ENCODE data around the gene TBC1D5. TPM values are rescaled to one million over a fixed set of nuclear protein-coding genes. Genes with fewer than 3 reads are reported as not detected.

The TBC1D5 gene
- total RNA-seq, 2 donors from 2014 or later = 68.8 to 77.7 TPM

DNA sequence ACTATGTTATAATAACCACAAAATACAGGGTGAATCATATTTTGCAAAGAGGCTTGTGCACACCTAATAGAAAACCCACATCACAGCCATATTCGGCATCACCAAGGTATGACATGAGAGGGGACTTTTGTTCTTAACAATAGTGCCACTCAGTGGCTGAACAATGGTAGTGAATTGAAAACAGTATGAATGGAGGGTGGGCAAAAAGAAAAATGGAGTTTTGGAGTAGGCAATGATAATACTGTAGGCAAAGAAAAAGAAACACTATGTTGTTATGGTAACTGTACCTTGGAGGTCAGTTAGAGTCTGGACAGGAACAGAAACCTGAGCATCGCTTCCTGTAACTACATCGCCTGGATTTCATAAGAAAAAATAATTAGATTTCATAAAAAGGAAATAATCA is 509.0 kb downstream of the TBC1D5 start:
- Mint-ChIP-seq H3K9me3 (no peaks in the 10 kb centered on the region), H3K4me3 (no peak overlapping the region), H3K4me1 (peaks cover 8% of the 10 kb centered on the region), H3K27ac (no peak overlapping the region), H3K27me3 (ENCODE audit: insufficient read depth) (no peaks in the 10 kb centered on the region), H3K36me3 (ENCODE audit: low read depth) (peaks cover 4% of the 10 kb centered on the region)
- Histone ChIP-seq H3K27me3 (ENCODE audit: control insufficient read depth, insufficient read depth, low read length, poor library complexity, severe bottlenecking) (no peaks in the 10 kb centered on the region), H3K4me1 (ENCODE audit: control insufficient read depth, insufficient read depth, low read length) (no peaks in the 10 kb centered on the region), H3K9me3 (ENCODE audit: control insufficient read depth, low read length) (no peaks in the 10 kb centered on the region), H3K27ac (ENCODE audit: low read depth, low read length) (no peak overlapping the region), H3K4me3 (ENCODE audit: low read length) (no peak overlapping the region), H3K9ac (ENCODE audit: extremely low read depth, low read length, poor library complexity, severe bottlenecking) (no peak overlapping the region), H3K36me3 (ENCODE audit: control insufficient read depth, insufficient read depth, low read length) (no peaks in the 10 kb centered on the region)
- DNase-seq = no peak
- TF ChIP-seq, protein P1, sequence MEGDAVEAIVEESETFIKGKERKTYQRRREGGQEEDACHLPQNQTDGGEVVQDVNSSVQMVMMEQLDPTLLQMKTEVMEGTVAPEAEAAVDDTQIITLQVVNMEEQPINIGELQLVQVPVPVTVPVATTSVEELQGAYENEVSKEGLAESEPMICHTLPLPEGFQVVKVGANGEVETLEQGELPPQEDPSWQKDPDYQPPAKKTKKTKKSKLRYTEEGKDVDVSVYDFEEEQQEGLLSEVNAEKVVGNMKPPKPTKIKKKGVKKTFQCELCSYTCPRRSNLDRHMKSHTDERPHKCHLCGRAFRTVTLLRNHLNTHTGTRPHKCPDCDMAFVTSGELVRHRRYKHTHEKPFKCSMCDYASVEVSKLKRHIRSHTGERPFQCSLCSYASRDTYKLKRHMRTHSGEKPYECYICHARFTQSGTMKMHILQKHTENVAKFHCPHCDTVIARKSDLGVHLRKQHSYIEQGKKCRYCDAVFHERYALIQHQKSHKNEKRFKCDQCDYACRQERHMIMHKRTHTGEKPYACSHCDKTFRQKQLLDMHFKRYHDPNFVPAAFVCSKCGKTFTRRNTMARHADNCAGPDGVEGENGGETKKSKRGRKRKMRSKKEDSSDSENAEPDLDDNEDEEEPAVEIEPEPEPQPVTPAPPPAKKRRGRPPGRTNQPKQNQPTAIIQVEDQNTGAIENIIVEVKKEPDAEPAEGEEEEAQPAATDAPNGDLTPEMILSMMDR (conservative IDR thresholded peaks at IDR 0.05) = peak; percentile 88
- WGBS, 2 experiments (ENCODE audit: insufficient coverage in 1 of 2, insufficient read length in 1 of 2) = 35% methylated on average over 1 of the region's 3 CpGs; no CpG with 5 or more reads in 1 of the 2 experiments

DNA sequence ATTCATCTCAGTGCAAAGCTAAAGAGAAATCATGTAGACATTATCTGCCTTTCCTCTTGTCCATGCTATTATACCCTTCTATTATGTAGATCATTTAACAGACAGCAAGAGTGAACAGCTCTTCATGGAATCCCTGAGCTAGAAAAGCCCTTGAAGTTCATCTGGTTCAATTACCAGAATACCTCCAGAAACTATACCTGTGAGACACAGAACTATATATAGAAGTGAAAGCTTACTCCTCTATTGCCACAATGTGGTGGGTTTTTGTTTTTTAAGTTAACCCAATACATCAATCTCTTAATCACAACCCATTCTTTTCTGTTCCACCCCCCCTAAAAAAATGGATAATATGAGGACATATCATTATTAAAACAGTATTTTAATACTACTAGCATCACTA is 510.0 kb downstream of the TBC1D5 start:
- H3K4me1 Mint-ChIP-seq = peaks cover 8% of the 10 kb centered on the region
- no peak overlapping the region for H3K27ac Mint-ChIP-seq
- H3K4me3 ChIP-seq (ENCODE audit: low read length) = no peak overlapping the region
- TF ChIP-seq, protein P1 (conservative IDR thresholded peaks at IDR 0.05) = no peak
- no peak overlapping the region for H3K27ac ChIP-seq (ENCODE audit: low read depth, low read length)
- no peaks in the 10 kb centered on the region for H3K4me1 ChIP-seq (ENCODE audit: control insufficient read depth, insufficient read depth, low read length)
- no peaks in the 10 kb centered on the region for H3K27me3 Mint-ChIP-seq (ENCODE audit: insufficient read depth)
- no peak for DNase-seq
- peaks cover 4% of the 10 kb centered on the region for H3K36me3 Mint-ChIP-seq (ENCODE audit: low read depth)
- H3K4me3 Mint-ChIP-seq = no peak overlapping the region
- no peak overlapping the region for H3K9ac ChIP-seq (ENCODE audit: extremely low read depth, low read length, poor library complexity, severe bottlenecking)
- no peaks in the 10 kb centered on the region for H3K9me3 ChIP-seq (ENCODE audit: control insufficient read depth, low read length)
- no peaks in the 10 kb centered on the region for H3K9me3 Mint-ChIP-seq
- no peaks in the 10 kb centered on the region for H3K36me3 ChIP-seq (ENCODE audit: control insufficient read depth, insufficient read depth, low read length)
- no peaks in the 10 kb centered on the region for H3K27me3 ChIP-seq (ENCODE audit: control insufficient read depth, insufficient read depth, low read length, poor library complexity, severe bottlenecking)

DNA sequence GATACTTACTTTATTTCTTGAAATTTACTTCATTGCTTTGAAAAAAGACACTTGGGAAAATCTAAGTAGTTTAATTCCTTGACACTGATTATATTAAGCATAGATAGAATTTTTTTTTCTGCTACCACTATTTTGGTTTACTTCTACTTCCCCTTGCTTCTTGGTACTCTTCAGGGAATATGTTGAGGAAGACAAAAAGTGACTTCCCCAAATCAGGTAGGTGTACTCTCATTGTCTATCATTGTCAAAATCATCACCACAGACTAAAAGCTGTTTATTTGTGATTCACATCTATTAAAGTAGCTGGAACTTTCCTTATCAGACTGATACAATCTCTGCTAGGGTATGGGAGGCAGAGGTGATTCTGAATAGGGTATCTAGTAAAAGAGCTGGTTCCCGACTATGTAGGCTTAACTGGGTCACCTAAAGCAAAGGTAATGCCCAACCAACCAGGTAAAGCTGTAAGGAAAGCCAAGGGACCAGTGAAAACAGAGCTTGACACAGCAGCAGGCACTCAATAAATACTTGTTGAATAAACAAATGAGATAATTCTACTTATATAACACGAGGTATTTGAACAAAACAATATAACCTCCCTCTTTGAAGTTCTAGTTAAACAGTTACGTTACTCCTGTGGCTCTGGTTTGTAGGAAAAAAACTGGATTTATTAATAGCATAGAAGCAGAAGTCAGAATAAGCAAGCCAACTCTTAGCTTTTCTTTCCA is 510.7 kb downstream of the TBC1D5 start:
- DNase-seq = no peak
- Mint-ChIP-seq H3K4me3 (no peak overlapping the region), H3K36me3 (ENCODE audit: low read depth) (peaks cover 1% of the 10 kb centered on the region), H3K27me3 (ENCODE audit: insufficient read depth) (no peaks in the 10 kb centered on the region), H3K4me1 (peaks cover 8% of the 10 kb centered on the region), H3K9me3 (no peaks in the 10 kb centered on the region), H3K27ac (no peak overlapping the region)
- Histone ChIP-seq H3K4me1 (ENCODE audit: control insufficient read depth, insufficient read depth, low read length) (no peaks in the 10 kb centered on the region), H3K4me3 (ENCODE audit: low read length) (no peak overlapping the region), H3K27me3 (ENCODE audit: control insufficient read depth, insufficient read depth, low read length, poor library complexity, severe bottlenecking) (no peaks in the 10 kb centered on the region), H3K27ac (ENCODE audit: low read depth, low read length) (no peak overlapping the region), H3K36me3 (ENCODE audit: control insufficient read depth, insufficient read depth, low read length) (no peaks in the 10 kb centered on the region), H3K9ac (ENCODE audit: extremely low read depth, low read length, poor library complexity, severe bottlenecking) (no peak overlapping the region), H3K9me3 (ENCODE audit: control insufficient read depth, low read length) (no peaks in the 10 kb centered on the region)
- TF ChIP-seq, protein P1 (conservative IDR thresholded peaks at IDR 0.05) = no peak
- WGBS, 2 experiments (ENCODE audit: insufficient coverage in 1 of 2, insufficient read length in 1 of 2) = 94 to 100% methylated on average over 1 to 2 of the region's 3 CpGs
